Muscle layer of colon (tissue), 2 donors: Measurements from ENCODE around the gene AHNAK2.

Experiments used
- H3K27ac ChIP-seq: one replicate; pipeline ENCODE4 v1.7.0; 2013; ENCODE audit warnings: low read depth, mild to moderate bottlenecking, low read length, moderate library complexity
- H3K27me3 ChIP-seq, 2 donors: one replicate each; pipeline ENCODE4 v1.7.0; 2013; ENCODE audit warnings: low read length in 2 of 2, mild to moderate bottlenecking in 2 of 2; ENCODE audit not compliant: insufficient read depth in 2 of 2, control insufficient read depth in 1 of 2
- H3K36me3 ChIP-seq: one replicate; pipeline ENCODE4 v1.7.0; 2013; ENCODE audit warnings: mild to moderate bottlenecking, low read length; ENCODE audit not compliant: insufficient read depth
- H3K4me1 ChIP-seq: one replicate; pipeline ENCODE4 v1.7.0; 2013; ENCODE audit warnings: mild to moderate bottlenecking, low read length; ENCODE audit not compliant: insufficient read depth
- H3K4me3 ChIP-seq, 2 donors: one replicate each; pipeline ENCODE4 v1.7.0; 2013; ENCODE audit warnings: low read length in 2 of 2, low read depth in 1 of 2, mild to moderate bottlenecking in 1 of 2, moderate library complexity in 1 of 2
- H3K9ac ChIP-seq: one replicate; pipeline ENCODE4 v1.7.0; 2013; ENCODE audit warnings: low read length
- H3K9me3 ChIP-seq: one replicate; pipeline ENCODE4 v1.7.0; 2013; ENCODE audit warnings: mild to moderate bottlenecking, low read length
- donor health status: abdominal sarcoma.
- donor health status: Adenocarcinoma of cecum.

The AHNAK2 gene

DNA sequence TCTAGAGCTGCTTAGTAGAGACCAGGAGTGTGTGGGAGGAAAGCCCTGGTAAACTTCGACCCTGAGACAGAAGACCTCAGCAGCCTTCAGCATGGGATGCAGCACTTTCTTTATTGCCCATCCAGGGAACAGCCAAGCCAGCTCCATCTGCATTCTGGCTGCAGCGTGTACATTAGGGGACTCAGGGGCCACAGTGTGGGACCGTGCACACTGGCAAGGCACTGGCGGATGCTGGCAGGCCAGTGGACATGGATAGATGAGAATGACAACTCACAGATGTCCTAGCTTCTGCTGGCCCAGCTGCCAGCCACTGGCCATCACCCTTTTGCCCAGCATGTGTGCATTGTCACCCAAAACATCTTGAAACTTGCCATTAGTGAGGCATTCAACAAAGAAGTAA, 41.0 kb downstream of the AHNAK2 start:
- Histone ChIP-seq H3K27me3 (no peaks in the 10 kb centered on the region), H3K4me3 (no peak overlapping the region), H3K36me3 (peaks cover 52% of the 10 kb centered on the region), H3K9me3 (no peaks in the 10 kb centered on the region), H3K9ac (no peak overlapping the region), H3K27ac (no peak overlapping the region), H3K4me1 (peaks cover 6% of the 10 kb centered on the region)

DNA sequence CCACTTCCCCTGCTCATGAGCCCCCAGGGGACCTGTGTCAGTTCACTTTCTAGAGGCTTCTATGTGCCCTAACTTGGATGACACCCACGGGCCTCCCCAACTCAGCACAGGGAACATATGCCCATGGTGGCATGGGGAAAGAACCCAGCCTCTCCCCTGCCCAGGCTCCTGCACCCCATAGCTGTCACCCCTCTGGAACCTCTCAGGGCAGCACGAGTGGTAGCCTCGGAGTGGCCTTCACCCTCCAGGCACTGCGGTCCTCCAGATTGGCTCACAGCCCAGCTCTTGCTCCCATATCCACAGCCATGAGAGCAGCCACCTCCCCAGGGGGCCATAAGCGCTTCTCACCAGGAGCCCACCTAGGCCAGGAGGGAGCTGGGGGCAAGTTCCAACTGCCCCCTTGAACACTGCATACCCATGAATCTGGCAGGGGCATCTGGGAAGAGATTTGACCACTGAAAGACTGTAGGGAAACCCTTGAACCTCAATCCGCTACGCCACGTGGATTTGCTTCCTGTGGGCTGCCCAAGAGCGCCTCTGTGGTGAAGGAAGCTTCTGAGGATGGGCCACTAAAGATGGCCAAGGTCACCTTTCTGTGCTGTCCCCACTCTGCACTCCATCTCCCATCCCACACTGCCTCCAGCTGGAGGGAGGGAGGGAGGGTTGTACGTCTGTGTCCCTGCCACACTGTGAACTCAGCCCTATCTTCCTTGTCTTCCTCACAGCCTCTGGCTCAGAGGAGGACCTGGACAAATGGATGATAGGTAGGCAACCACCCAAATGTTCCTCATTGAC, 41.6 kb downstream of the AHNAK2 start:
- Histone ChIP-seq H3K9ac (no peak overlapping the region), H3K27me3 (no peaks in the 10 kb centered on the region), H3K9me3 (no peaks in the 10 kb centered on the region), H3K4me1 (peaks cover 6% of the 10 kb centered on the region), H3K36me3 (peaks cover 47% of the 10 kb centered on the region), H3K27ac (no peak overlapping the region), H3K4me3 (no peak overlapping the region)

DNA sequence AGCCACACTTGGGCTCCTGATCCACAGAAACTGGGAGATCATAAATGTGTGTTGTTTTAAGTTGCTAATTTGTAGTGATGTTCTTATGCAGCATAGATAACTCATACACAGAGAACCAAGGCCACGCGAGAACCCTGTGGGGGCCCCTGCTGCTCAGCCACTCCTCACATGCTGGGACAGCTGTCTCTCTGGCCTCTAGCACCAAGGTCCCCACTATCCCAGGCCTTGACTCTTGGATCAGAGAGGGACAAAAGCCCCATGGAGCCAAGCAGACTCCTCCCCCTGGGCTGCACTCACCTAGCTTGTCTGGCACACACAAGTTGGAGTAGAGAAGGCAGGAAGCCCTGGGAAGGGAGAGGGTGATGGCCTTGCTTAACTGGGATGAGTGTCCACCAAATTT, 42.2 kb downstream of the AHNAK2 start:
- H3K36me3 ChIP-seq: peaks cover 41% of the 10 kb centered on the region
- no peak overlapping the region for H3K27ac ChIP-seq
- no peaks in the 10 kb centered on the region for H3K9me3 ChIP-seq
- peaks cover 6% of the 10 kb centered on the region for H3K4me1 ChIP-seq
- no peak overlapping the region for H3K4me3 ChIP-seq
- H3K9ac ChIP-seq: no peak overlapping the region
- no peaks in the 10 kb centered on the region for H3K27me3 ChIP-seq

DNA sequence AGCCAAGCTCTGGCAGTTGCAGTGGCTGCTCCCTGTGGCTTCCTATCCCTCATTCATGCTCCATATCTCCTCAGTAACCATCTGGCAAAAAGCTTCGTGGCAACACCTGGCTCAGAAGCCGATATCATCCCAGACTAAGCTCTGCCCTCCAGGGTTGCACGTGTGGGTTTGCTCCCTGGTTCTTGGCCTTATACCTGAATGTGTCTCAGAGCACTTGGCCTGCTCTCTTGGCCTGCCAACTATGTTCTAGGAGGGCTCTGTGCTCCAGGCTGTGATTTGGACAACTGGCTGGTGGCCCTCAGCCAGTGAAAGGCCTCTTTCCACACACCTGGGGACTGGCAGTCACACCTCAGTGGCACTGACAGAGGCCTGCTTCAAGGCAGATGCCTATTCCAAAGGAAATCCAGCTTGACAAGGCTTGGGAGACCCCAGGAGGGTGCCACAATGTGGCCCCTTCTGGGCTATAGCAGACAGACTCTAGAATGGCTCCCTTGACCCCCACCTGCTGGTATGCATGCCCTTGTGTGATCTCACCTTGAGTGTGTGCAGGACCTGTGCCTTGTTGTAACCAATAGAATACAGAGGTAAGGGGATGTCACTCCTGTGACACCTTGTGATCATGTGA, 43.0 kb downstream of the AHNAK2 start:
- H3K4me3 ChIP-seq: no peak overlapping the region
- no peaks in the 10 kb centered on the region for H3K27me3 ChIP-seq
- H3K9me3 ChIP-seq: no peaks in the 10 kb centered on the region
- H3K36me3 ChIP-seq: peaks cover 33% of the 10 kb centered on the region
- H3K27ac ChIP-seq: no peak overlapping the region
- H3K9ac ChIP-seq: no peak overlapping the region
- H3K4me1 ChIP-seq: peaks cover 6% of the 10 kb centered on the region

DNA sequence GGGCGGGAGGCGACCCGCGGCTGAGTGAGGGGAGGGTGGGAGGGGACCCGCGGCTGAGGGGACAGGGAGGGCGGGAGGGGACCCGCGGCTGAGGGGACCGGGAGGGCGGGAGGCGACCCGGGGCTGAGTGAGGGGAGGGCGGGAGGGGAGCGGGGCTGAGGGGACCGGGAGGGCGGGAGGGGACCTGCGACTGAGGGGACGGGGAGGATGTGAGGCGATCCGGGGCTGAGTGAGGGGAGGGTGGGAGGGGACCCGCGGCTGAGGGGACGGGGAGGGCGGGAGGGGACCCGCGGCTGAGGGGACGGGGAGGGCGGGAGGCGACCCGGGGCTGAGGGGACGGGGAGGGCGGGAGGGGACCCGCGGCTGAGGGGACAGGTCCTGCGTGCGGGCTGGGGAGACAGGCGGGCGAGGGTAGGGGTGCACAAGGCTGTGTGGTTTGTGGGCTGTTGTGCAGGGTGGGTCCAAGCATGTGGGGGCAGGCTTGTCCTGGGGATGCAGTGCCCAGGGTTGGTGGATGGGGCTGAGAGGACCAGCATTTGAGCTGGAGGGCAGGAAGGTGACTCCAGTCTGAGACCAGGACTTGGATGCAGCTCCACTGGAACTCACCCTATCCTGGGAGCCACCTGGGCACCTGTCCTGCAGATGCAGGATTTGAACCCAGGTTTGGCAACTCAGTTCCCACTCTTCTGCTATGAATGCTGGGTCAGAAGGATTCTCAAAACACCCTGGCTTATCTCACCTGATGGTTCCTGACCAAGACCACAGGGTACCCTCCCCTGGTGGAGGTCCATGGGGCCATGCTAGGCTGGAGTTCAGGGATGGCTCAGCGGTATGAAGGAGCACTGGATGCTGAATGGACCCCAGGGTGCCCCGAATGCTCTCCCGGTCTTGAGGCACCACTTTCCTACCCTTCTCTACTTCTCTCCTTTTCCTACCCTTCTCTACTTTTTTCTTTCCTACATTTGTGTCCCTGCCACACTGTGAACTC, 44.1 kb downstream of the AHNAK2 start:
- H3K27me3 ChIP-seq: no peaks in the 10 kb centered on the region
- no peak overlapping the region for H3K9ac ChIP-seq
- peaks cover 22% of the 10 kb centered on the region for H3K36me3 ChIP-seq
- peaks cover 6% of the 10 kb centered on the region for H3K4me1 ChIP-seq
- no peaks in the 10 kb centered on the region for H3K9me3 ChIP-seq
- H3K27ac ChIP-seq: no peak overlapping the region
- no peak overlapping the region for H3K4me3 ChIP-seq

DNA sequence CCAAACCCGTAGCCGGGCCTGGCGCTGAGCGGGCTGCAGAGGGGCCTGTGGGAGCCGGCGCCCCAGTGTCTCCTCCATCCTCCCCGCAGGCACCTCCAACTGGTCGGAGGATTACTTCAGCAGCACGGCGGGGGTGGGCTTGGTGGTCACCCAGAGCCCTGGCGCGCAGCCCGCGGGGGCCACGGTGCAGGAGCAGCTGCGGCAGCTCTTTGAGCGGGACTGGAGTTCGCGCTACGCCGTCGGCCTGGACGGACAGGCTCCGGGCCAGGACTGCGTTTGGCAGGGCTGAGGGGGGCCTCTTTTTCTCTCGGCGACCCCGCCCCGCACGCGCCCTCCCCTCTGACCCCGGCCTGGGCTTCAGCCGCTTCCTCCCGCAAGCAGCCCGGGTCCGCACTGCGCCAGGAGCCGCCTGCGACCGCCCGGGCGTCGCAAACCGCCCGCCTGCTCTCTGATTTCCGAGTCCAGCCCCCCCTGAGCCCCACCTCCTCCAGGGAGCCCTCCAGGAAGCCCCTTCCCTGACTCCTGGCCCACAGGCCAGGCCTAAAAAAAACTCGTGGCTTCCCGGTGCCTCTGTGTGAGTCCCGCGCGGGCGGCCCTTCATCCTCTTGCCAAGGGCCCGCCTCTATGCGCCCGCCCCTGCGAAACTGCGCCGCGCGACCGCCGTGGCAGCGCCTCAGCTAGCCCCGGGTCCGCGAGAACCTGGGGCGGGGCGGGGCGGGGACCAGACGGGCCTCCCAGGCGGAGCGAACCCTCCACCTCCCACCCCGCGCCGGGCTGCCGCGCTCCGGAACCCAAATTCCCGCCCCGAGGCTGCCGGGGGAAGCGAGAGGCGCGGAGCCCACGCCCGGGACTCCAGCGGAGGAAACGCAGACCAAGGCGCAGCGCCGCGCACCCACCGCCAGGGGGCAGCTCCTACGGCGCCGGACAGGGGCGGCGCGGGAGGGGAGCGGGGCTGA, 45.2 kb downstream of the AHNAK2 start:
- Histone ChIP-seq H3K4me3 (peak overlapping the region; percentile 41 to 68), H3K36me3 (peaks cover 11% of the 10 kb centered on the region), H3K9me3 (no peaks in the 10 kb centered on the region), H3K9ac (no peak overlapping the region), H3K27me3 (no peaks in the 10 kb centered on the region), H3K4me1 (peaks cover 6% of the 10 kb centered on the region), H3K27ac (peak overlapping the region; percentile 78)

DNA sequence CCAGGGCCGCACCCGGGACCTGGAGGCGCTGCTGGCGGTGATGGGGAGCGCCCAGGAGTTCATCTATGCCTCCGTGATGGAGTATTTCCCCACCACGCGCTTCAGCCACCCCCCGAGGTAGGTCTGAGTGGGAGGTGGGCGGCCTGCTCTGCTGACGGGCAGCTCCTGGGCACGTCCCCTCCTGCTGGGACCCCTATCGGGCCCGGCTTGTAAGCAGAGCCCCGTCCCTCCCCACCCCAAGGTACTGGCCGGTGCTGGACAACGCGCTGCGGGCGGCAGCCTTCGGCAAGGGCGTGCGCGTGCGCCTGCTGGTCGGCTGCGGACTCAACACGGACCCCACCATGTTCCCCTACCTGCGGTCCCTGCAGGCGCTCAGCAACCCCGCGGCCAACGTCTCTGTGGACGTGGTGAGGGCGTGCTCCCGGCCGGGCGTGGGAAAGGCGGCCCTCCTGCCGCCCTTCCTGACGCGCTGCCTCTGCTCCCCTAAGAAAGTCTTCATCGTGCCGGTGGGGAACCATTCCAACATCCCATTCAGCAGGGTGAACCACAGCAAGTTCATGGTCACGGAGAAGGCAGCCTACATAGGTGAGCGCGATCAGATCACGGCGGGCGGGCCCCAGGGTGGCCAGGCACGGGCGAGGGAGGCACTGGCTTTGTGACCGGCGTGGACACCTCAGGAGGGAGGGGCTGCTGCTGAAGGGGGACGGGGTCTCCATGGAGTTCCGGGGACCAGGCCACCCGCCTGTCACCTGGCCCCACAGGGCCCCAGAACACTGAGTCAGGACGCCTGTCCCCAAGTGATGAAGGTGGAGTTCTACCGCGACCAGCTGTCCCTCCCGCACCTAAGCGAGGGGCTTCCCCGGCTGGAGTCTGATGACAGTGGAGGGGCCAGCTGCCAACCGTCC, 46.2 kb downstream of the AHNAK2 start:
- Histone ChIP-seq H3K9me3 (no peaks in the 10 kb centered on the region), H3K4me1 (peaks cover 6% of the 10 kb centered on the region), H3K27ac (peak overlapping the region; percentile 78), H3K9ac (no peak overlapping the region), H3K27me3 (no peaks in the 10 kb centered on the region), H3K4me3 (peak overlapping the region in 1 of 2 donors; percentile 41), H3K36me3 (peaks cover 2% of the 10 kb centered on the region)

DNA sequence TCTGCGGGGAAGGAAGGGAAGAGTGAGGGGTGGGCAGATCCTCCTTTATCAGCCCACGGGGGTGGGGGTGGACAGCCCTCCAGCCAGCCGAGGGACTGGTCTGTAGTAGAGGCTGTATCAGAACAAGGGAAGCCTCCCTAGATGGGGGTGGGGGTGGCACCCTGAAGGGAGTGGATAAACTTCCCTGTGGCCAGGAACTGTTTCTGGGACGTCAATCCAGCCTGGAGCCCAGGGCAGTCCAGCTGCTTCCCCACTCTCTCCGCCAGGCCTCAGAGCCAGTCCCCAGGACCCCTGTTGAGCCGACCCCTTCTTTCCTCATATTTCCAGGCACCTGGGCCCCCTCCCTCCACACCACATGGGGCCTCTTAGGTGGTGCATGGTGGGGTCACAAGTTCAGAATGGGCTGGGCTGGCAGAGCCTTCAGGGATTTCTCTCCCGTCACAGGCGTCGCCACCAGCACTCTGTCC, 46.8 kb downstream of the AHNAK2 start:
- no peaks in the 10 kb centered on the region for H3K36me3 ChIP-seq
- no peak overlapping the region for H3K27ac ChIP-seq

DNA sequence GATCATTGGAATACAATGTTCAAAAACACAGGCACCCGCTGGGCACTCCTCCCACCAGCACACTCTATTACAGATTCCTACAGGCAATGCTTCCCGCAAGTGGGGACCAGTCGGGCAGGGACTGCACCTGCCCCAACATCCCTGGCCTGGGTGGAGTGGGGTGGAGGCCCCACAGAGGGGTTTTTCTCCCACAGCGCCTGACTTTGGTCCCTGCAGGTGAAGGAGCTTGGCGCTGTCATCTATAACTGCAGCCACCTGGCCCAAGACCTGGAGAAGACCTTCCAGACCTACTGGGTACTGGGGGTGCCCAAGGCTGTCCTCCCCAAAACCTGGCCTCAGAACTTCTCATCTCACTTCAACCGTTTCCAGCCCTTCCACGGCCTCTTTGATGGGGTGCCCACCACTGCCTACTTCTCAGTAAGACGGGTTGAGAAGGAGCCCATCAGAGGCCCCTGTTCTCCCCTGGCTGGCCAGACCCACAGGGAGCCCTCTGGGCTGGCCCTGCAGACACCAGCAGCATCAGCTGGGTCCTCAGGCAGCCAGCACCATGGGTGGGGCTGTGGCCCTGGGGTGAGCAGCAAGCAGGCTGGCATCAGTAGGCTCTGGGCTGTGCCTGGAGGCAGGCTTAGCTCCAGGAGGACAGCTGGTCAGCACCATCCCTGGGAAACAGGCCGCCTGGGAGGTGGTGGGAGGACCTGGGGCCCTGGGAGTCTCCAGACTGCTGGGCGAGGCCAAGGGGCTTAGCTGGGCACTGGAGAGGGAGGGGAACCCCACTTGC, 47.5 kb downstream of the AHNAK2 start:
- Histone ChIP-seq H3K27me3 (no peaks in the 10 kb centered on the region), H3K9ac (no peak overlapping the region), H3K4me3 (no peak overlapping the region), H3K27ac (no peak overlapping the region), H3K9me3 (no peaks in the 10 kb centered on the region), H3K36me3 (no peaks in the 10 kb centered on the region), H3K4me1 (peaks cover 6% of the 10 kb centered on the region)

More for the DNA sequence above, 46.8 kb downstream of the AHNAK2 start:
- no peak overlapping the region for H3K4me3 ChIP-seq
- peaks cover 6% of the 10 kb centered on the region for H3K4me1 ChIP-seq
- H3K9ac ChIP-seq: no peak overlapping the region
- no peaks in the 10 kb centered on the region for H3K9me3 ChIP-seq
- H3K27me3 ChIP-seq: no peaks in the 10 kb centered on the region
